MCF 10A (cell line): ENCODE measurements around the gene PRDM5. TPM values are rescaled to one million over a fixed set of nuclear protein-coding genes. Genes with fewer than 3 reads are reported as not detected.

Experiments used
- BruUV-seq: library from RNA; stranded (reverse); fragments of 400-500 nt; replicated peaks from 2 replicates; lab custom pipeline; 2021; lab: Mats Ljungman, UMichigan
- CTCF ChIA-PET: fragments of 300-600 bp; sonication (Branson Sonifier 250); formaldehyde crosslinking; extraction: SDS; loops from one replicate; lab custom pipeline; 2021; ENCODE audit warnings: antibody characterized with exemption, inconsistent platforms; lab: Yijun Ruan, JAX
- POLR2A ChIA-PET: fragments of 300-600, 350-650 bp; sonication (Branson Sonifier 250); formaldehyde crosslinking; extraction: SDS; loops from one replicate; lab custom pipeline; 2020; ENCODE audit warnings: antibody characterized with exemption, inconsistent platforms; lab: Yijun Ruan, JAX
- DNase-seq: peaks from one replicate; pipeline ENCODE4 v3.0.0-alpha.2; 2018; ENCODE audit not compliant: unreplicated experiment
- H3K27ac Mint-ChIP-seq: one replicate; pipeline ENCODE4 v1.8.0; 2022; ENCODE audit warnings: mild to moderate bottlenecking, low read depth, mixed read lengths; ENCODE audit not compliant: unreplicated experiment
- H3K27me3 Mint-ChIP-seq: one replicate; pipeline ENCODE4 v1.8.0; 2022; ENCODE audit warnings: mixed read lengths; ENCODE audit not compliant: insufficient read depth, unreplicated experiment
- H3K36me3 Mint-ChIP-seq: one replicate; pipeline ENCODE4 v1.8.0; 2022; ENCODE audit warnings: mild to moderate bottlenecking, moderate library complexity, mixed read lengths; ENCODE audit not compliant: insufficient read depth, unreplicated experiment
- H3K4me1 Mint-ChIP-seq: one replicate; pipeline ENCODE4 v1.8.0; 2022; ENCODE audit warnings: mixed read lengths; ENCODE audit not compliant: insufficient read depth, unreplicated experiment
- H3K4me3 Mint-ChIP-seq: one replicate; pipeline ENCODE4 v1.8.0; 2022; ENCODE audit warnings: mild to moderate bottlenecking, moderate library complexity, mixed read lengths; ENCODE audit not compliant: unreplicated experiment
- H3K9me3 Mint-ChIP-seq: one replicate; pipeline ENCODE4 v1.8.0; 2022; ENCODE audit warnings: mixed read lengths; ENCODE audit not compliant: unreplicated experiment
- intact Hi-C: fragments of 100-400 bp; cut with micrococcal nuclease; formaldehyde crosslinking; loops from 2 replicates; pipeline ENCODE4 v1.14.1; 2022
- total RNA-seq: library from RNA; stranded (reverse); gene quantifications from 2 replicates; pipeline ENCODE4 v1.2.3, GENCODE V29; 2022
- TF ChIP-seq, protein P1 (sequence below): fragments of 200-600 bp; IDR thresholded peaks from one replicate; pipeline ENCODE4 v1.8.0; 2022; ENCODE audit warnings: antibody characterized with exemption, mild to moderate bottlenecking; ENCODE audit not compliant: unreplicated experiment

Gene PRDM5
- total RNA-seq, 1 experiment from 2014 or later, result 7.3 TPM

DNA sequence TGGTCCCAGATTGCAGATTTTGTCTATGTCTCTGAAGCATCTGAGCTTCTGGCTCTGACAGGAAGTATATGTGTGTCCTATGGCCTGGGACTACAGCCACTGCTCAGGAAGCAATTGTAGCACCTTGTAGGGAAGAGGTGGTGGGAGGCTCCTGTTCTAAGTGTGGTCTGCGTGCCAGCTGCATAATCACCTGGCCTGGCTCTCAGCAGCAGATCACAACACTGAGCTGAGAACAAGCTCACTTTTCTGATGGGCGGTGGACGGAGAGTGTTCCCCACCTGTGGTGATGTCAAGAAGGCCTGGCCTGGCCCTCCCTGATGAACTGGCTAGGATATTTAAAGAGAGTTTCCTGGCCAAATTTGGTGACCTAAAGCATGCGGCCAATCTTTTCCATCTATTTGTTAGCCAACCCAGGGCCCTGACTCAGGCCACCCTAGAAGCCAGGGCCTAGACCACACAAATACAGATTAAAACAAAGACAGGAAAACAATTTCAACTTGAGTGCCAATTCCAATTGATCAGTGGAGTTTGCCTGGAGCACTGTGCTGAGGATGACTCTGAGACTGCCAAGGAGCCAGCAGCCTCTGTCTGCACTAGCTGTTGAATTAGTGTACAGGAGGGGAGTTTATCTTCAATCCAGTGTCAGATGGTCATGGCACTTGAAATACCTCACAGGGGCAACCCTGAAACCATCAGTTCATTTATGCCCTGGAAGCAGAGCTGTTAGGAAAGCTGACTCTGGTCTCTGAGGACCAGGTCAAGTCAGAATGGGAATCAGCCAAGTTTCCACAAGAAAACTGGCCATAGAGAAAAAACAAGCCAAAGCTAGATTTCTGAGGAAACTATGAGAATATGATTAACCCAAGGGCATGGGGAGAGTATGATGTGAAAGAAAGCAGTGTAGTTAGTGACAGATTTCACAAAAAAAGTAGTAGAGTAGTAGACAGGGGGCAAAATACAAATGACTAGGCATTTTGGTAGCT, 47.4 kb downstream of the PRDM5 start:
- TF ChIP-seq, protein P1, sequence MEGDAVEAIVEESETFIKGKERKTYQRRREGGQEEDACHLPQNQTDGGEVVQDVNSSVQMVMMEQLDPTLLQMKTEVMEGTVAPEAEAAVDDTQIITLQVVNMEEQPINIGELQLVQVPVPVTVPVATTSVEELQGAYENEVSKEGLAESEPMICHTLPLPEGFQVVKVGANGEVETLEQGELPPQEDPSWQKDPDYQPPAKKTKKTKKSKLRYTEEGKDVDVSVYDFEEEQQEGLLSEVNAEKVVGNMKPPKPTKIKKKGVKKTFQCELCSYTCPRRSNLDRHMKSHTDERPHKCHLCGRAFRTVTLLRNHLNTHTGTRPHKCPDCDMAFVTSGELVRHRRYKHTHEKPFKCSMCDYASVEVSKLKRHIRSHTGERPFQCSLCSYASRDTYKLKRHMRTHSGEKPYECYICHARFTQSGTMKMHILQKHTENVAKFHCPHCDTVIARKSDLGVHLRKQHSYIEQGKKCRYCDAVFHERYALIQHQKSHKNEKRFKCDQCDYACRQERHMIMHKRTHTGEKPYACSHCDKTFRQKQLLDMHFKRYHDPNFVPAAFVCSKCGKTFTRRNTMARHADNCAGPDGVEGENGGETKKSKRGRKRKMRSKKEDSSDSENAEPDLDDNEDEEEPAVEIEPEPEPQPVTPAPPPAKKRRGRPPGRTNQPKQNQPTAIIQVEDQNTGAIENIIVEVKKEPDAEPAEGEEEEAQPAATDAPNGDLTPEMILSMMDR, result no peak
- Mint-ChIP-seq H3K4me1 (no peaks in the 10 kb centered on the region), H3K27me3 (no peaks in the 10 kb centered on the region), H3K36me3 (no peaks in the 10 kb centered on the region), H3K9me3 (no peaks in the 10 kb centered on the region), H3K4me3 (no peak overlapping the region), H3K27ac (no peak overlapping the region)
- intact Hi-C loops, result no loop called here
- ChIA-PET POLR2A (no interaction called here), CTCF (interaction anchor here (0.6 kb wide), 1 partner anchor 26 kb away, joined by 3 read pairs; no protein-coding TSS in a partner anchor)
- DNase-seq, result no peak
- no TSS peak for BruUV-seq

- BruUV-seq, result no TSS peak
- CTCF ChIA-PET, result interaction anchor here (0.6 kb wide), 1 partner anchor 862 kb away, joined by 3 read pairs; no protein-coding TSS in a partner anchor
- H3K4me3 Mint-ChIP-seq, result no peak overlapping the region
- H3K9me3 Mint-ChIP-seq, result no peaks in the 10 kb centered on the region
- H3K27ac Mint-ChIP-seq, result no peak overlapping the region
- POLR2A ChIA-PET, result no interaction called here
- no peak for DNase-seq
- TF ChIP-seq, protein P1, result no peak
- intact Hi-C loops, result no loop called here
- H3K36me3 Mint-ChIP-seq, result no peaks in the 10 kb centered on the region
- H3K4me1 Mint-ChIP-seq, result no peaks in the 10 kb centered on the region
- no peaks in the 10 kb centered on the region for H3K27me3 Mint-ChIP-seq
Measured at GRCh38 chr4:120873554-120873953, 49.0 kb downstream of the PRDM5 start.

DNA sequence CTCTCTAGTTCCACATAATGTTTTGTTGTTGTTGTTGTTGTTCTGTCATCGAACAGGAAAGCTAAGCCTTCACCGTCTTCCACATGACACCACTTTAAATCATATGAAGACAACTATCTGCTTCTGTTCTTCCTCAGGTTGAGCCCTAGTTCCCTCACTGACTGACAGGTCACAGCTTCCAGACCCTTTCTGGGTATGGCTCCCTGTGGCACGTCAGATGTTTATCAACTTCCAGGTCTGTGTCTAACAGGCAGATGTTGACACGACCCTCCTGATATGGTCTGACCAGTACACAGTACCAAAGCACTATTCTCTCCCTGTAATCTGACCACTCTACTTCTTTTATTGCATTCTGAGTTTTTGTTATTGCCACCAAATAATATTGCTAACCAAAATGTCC, 51.4 kb downstream of the PRDM5 start:
- H3K36me3 Mint-ChIP-seq, result no peaks in the 10 kb centered on the region
- intact Hi-C loops, result no loop called here
- no peak overlapping the region for H3K4me3 Mint-ChIP-seq
- DNase-seq, result no peak
- no peaks in the 10 kb centered on the region for H3K4me1 Mint-ChIP-seq
- H3K27ac Mint-ChIP-seq, result no peak overlapping the region
- no peaks in the 10 kb centered on the region for H3K9me3 Mint-ChIP-seq
- CTCF ChIA-PET, result no interaction called here
- H3K27me3 Mint-ChIP-seq, result no peaks in the 10 kb centered on the region
- TF ChIP-seq, protein P1, result no peak
- no TSS peak for BruUV-seq
- POLR2A ChIA-PET, result no interaction called here

DNA sequence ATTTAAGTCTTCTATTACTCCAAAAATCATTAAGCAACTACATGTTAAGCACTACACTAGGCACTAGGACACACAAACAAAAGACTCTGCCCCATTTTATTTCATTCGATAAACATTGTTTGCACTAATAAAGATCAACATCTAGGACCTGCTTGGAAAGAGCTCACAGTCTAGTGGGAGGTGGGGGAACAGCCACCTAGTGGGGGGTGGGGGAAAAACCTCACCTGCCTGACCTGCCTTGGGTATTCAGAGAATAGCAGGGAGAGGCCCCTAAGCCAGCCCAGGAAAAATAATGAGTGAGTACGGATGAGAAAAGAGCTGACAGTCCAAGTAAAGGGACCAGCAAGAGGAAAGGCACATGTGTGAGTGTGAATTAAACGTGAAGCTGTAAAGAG, 52.2 kb downstream of the PRDM5 start:
- ChIA-PET CTCF (interaction anchor here (0.7 kb wide), 1 partner anchor 240 kb away, joined by 3 read pairs; no protein-coding TSS in a partner anchor), POLR2A (no interaction called here)
- intact Hi-C loops, result no loop called here
- Mint-ChIP-seq H3K4me1 (no peaks in the 10 kb centered on the region), H3K36me3 (no peaks in the 10 kb centered on the region), H3K27ac (no peak overlapping the region), H3K27me3 (no peaks in the 10 kb centered on the region), H3K4me3 (no peak overlapping the region), H3K9me3 (no peaks in the 10 kb centered on the region)
- no peak for DNase-seq
- BruUV-seq, result no TSS peak
- TF ChIP-seq, protein P1, result no peak
